Heart left ventricle (tissue), 16 donors: ENCODE results near the gene TMEM40. TPM values are rescaled to one million over a fixed set of nuclear protein-coding genes. Genes with fewer than 3 reads are reported as not detected.

Source experiments
- ATAC-seq, 4 donors: fragments of 200-7000 bp; cut with Tn5 transposase; one replicate each; pipeline ENCODE4 v1.9.1; 2020 to 2022; ENCODE audit warnings: moderate library complexity in 4 of 4, mild to moderate bottlenecking in 3 of 4, moderate number of reproducible peaks in 1 of 4
- DNase-seq, 5 donors: peaks; one replicate each; pipeline ENCODE4 v3.0.0-alpha.2; 2020
- H3K27ac ChIP-seq, 12 donors: fragments of 200-600 bp; sonication (generic) in 4 of 12; one replicate each; pipeline versions ENCODE4 v1.5.0 to v1.8.0; 2016 to 2022; ENCODE audit warnings: mild to moderate bottlenecking in 2 of 12
- H3K27me3 ChIP-seq, 9 donors: fragments of 200-600 bp; sonication (generic) in 2 of 9; one replicate each; pipeline versions ENCODE4 v1.5.1 to v1.8.0; 2016 to 2022; ENCODE audit warnings: mild to moderate bottlenecking in 3 of 9
- H3K36me3 ChIP-seq, 9 donors: fragments of 200-600 bp; sonication (generic) in 2 of 9; one replicate each; pipeline versions ENCODE4 v1.5.0 to v1.8.0; 2018 to 2022; ENCODE audit warnings: mild to moderate bottlenecking in 2 of 9
- H3K4me1 ChIP-seq, 12 donors: fragments of 200-600 bp; sonication (generic) in 4 of 12; one replicate each; pipeline versions ENCODE4 v1.5.0 to v1.8.0; 2016 to 2022; ENCODE audit warnings: mild to moderate bottlenecking in 3 of 12
- H3K4me3 ChIP-seq, 12 donors: fragments of 200-600 bp; sonication (generic) in 4 of 12; one replicate each; pipeline versions ENCODE4 v1.5.0 to v1.8.0; 2017 to 2022; ENCODE audit warnings: mild to moderate bottlenecking in 9 of 12, moderate library complexity in 4 of 12
- H3K9me3 ChIP-seq, 12 donors: fragments of 200-600 bp; sonication (generic) in 4 of 12; one replicate each; pipeline versions ENCODE4 v1.5.0 to v1.8.0; 2016 to 2022; ENCODE audit warnings: mild to moderate bottlenecking in 1 of 12
- POLR2A ChIP-seq, 2 donors: fragments of 450-650 bp; IDR thresholded peaks; one replicate each; pipeline ENCODE4 v1.6.1; 2017; ENCODE audit warnings: antibody characterized with exemption in 2 of 2, mild to moderate bottlenecking in 2 of 2, moderate library complexity in 2 of 2
- WGBS, 4 donors: extraction: QIAGEN DNeasy Blood & Tissue Kit in 2 of 4; methylation state at CpG; one replicate each; pipeline versions ENCODE4 v1.1.5 to v1.1.7; 2013 to 2018; 5-methylcytosine and 5-hydroxymethylcytosine counted together
- intact Hi-C, 10 donors: fragments of 100-400 bp; cut with DNase I; formaldehyde crosslinking; loops; one replicate each; pipeline versions ENCODE4 v1.11.1 to v1.14.2; 2022
- long read RNA-seq, 3 donors: library from polyadenylated mRNA; unstranded; transcript quantifications; one replicate each; pipeline ENCODE4 v2.0.0, GENCODE V29; 2020 to 2021
- polyA plus RNA-seq, 2 donors: library from polyadenylated mRNA; stranded (reverse); fragments of 200-250 nt; gene quantifications; one replicate each; pipeline ENCODE4 v1.2.3, GENCODE V29; 2013
- total RNA-seq, 9 donors: library from RNA; depleted of rRNA in 2 of 9; stranded (reverse); fragments of >200 nt in 2 of 9; fragmentation: NEBNext Ultra II Directional in 3 of 9; extraction: Animal tissue kit (Norgen Biotek cat#: 25700) in 3 of 9; gene quantifications; one replicate each; pipeline versions ENCODE4 v1.1.0 to v1.2.4, GENCODE V29; 2016 to 2023
- TF ChIP-seq, protein P1 (sequence below), 12 donors: fragments of 200-600 bp; sonication (generic) in 4 of 12; IDR thresholded peaks; one replicate each; pipeline versions ENCODE4 v1.5.0 to v1.8.0; 2018 to 2022; ENCODE audit warnings: antibody characterized with exemption in 12 of 12, mild to moderate bottlenecking in 5 of 12
- donor health status: ischemic (EF 13 %, LVEDD 7.1; RV severe dilation, severe dysfunction).
- donor health status: healthy with polysubstance abuse.
- donor health status: DM: no; HTN: yes; CAD: no.
- donor health status: DM: no; HTN: no; CAD: no.
- donor health status: ischemic (EF 25% LVEDD 6.9; RV normal size, moderate dysfunction).
- donor health status: ischemic (EF 25% LVEDD 5.7; RV mildly dilated, moderate dysfunction).
- donor health status: healthy.
- donor health status: DM: yes; HTN: yes; CAD: no.
- donor health status: ischemic (EF 35%, LVEDD 5.7; RV mildly dilated, moderate dysfunction).
- donor health status: nonischemic (EF 11% LVEDD 7.7; RV severe dilation, severe dysfunction).
- donor health status: DM: yes; HTN: yes; CAD: no.
- donor health status: PGD.
- donor health status: ischemic (EF 29% LVEDD 5.4; RV normal size, mild dysfunction).
- donor health status: nonischemic (EF 23%, LVEDD 6.1; RV moderate dilation, normal function).

The TMEM40 gene, protein sequence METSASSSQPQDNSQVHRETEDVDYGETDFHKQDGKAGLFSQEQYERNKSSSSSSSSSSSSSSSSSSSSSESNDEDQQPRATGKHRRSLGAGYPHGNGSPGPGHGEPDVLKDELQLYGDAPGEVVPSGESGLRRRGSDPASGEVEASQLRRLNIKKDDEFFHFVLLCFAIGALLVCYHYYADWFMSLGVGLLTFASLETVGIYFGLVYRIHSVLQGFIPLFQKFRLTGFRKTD
- 1 to 10 TPM in 7 of 9 donors, under 1 TPM in 1, not detected in 1; 0.95 to 4.2 (median 2.9) TPM for total RNA-seq
- 10 to 100 TPM in 1 of 2 donors, under 1 TPM in 1; 0.82 to 10.5 TPM for polyA plus RNA-seq
- long read RNA-seq, donor 1, partial matches to known transcripts, result 0 of 1 reads
- long read RNA-seq, donor 1, other reads (novel, unspliced or antisense), result 1 of 1 reads
- long read RNA-seq, donor 2, result 0 reads
- long read RNA-seq, donor 3, result 0 reads

DNA sequence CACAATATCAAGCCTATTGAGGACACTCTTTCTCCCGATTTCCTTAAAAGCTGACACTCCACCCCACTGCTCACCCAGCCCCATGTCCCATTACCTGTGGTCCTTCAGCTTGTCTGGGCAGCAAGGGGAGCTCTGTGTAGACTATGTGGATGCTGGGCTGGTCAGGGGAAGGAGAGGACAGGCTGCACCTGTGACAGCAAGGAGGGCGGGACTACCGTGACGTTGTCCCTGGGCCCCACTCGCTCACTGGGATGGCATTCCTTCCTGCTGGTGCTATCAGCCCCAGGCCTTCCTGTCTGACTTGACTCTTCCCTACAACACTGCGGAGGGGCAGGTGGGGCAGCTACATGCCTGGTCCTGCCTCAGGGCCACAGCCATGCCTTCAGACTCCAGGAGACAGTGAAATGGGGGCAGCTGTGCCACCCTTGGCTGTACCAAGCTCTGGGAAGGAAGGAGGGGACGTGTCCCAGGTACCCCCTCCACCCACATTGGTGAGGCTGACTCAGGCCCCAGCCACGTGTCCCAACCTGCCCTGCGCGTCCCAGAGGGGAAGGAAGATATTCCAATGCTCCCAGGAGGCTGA is at the start of gene TMEM40:
TMEM40 (minus strand) TSS at position 163 of the 583 bp plus-strand sequence. CDS start 9,427 bp downstream, outside the sequence.
- Histone ChIP-seq H3K9me3 (no peaks in the 10 kb centered on the region), H3K4me1 (peaks cover 0 to 19% (median 12%) of the 10 kb centered on the region in 12 donors), H3K4me3 (no peak within 1 kb of the TSS), H3K36me3 (no peaks in the 10 kb centered on the region), H3K27ac (peak within 1 kb of the TSS in 11 of 12 donors; percentile 14 to 73 (median 46)), H3K27me3 (no peaks in the 10 kb centered on the region)
- TF ChIP-seq, protein P1, sequence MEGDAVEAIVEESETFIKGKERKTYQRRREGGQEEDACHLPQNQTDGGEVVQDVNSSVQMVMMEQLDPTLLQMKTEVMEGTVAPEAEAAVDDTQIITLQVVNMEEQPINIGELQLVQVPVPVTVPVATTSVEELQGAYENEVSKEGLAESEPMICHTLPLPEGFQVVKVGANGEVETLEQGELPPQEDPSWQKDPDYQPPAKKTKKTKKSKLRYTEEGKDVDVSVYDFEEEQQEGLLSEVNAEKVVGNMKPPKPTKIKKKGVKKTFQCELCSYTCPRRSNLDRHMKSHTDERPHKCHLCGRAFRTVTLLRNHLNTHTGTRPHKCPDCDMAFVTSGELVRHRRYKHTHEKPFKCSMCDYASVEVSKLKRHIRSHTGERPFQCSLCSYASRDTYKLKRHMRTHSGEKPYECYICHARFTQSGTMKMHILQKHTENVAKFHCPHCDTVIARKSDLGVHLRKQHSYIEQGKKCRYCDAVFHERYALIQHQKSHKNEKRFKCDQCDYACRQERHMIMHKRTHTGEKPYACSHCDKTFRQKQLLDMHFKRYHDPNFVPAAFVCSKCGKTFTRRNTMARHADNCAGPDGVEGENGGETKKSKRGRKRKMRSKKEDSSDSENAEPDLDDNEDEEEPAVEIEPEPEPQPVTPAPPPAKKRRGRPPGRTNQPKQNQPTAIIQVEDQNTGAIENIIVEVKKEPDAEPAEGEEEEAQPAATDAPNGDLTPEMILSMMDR (IDR thresholded peaks at IDR 0.05), result no peak
- TF ChIP-seq POLR2A (IDR thresholded peaks at IDR 0.05), result no peak
- 80 to 89% (median 84%) methylated on average over 9 to 10 of the region's 10 CpGs for WGBS, 4 donors
- DNase-seq (no peak), ATAC-seq (no peak)
- intact Hi-C loops, result no loop called here

DNA sequence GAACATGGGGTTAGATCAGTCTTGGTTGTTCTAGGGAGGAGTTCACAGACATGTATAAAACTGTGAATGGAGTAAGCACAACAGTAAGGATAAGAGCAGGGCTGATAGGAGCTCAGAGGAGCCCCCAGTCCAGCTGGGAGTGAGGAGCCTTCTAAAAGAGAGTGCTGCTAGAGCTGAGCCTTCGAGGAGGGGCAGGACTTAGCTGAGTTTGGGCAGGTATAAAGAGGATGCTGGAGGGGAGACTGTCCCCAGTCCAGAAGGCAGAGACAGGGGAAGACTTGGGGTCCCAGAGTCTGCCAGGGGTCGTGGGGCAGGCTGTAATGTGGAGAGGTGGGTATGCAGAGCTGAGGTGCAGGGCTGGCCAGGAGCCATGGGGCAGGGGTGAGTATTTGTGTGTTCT is 49.5 kb upstream of the TMEM40 start:
- H3K4me1 ChIP-seq, result peaks cover 0 to 42% (median 17%) of the 10 kb centered on the region in 12 donors
- 74 to 83% (median 80%) methylated on average over 2 of the region's 2 CpGs for WGBS, 4 donors
- H3K9me3 ChIP-seq, result no peaks in the 10 kb centered on the region
- intact Hi-C loops, result loop anchor here in 3 of 10 donors (10.0 kb wide), 2 partner anchors 104 to 314 kb away; no protein-coding TSS in a partner anchor
- no peak overlapping the region for H3K4me3 ChIP-seq
- H3K36me3 ChIP-seq, result peaks cover 0 to 62% (median 38%) of the 10 kb centered on the region in 9 donors
- DNase-seq (no peak), ATAC-seq (no peak)
- H3K27me3 ChIP-seq, result no peaks in the 10 kb centered on the region
- TF ChIP-seq, protein P1 (IDR thresholded peaks at IDR 0.05), result no peak
- no peak for TF ChIP-seq POLR2A (IDR thresholded peaks at IDR 0.05)
- H3K27ac ChIP-seq, result peak overlapping the region in 3 of 12 donors; percentile 43 to 75 (median 54)

DNA sequence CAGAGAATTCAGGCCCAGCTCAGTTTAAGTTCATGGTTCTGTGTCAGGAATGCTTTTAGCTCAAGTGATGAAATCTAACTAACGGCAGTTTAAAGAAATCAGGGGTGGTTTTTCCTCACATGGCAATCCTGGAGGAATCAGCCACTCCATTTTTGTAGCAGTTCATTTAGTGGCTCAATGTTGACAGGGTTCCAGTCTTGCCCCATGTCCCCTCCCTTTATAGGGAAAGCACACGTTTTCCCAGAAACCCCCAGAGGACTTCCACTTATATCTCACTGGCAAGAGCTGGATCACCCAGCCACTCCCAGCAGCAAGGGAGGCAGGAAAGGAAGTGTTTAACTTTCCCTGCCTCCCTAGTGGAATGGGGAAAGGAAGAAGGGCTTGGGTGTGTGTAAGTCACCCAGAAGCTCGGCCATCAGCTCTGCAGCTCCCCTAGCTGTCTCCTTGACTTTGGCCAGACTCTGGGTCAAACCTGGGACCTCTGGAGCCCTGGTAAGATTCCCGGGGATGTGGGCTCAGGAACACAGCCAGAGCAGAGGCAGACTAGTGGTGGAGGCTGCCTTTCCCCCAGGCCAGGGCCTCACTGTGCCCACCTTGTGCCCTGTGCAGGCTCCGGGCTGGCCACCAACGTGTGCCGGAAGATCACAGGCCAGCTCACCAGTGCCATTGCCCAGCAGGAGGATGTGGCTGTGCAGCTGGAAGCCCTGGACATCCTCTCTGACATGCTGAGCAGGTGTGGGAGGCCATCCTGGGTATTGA is 48.7 kb upstream of the TMEM40 start:
- WGBS, 4 donors, result 61 to 64% (median 63%) methylated on average over 7 of the region's 7 CpGs
- H3K27ac ChIP-seq, result peak overlapping the region in 9 of 12 donors; percentile 10 to 72 (median 43)
- H3K36me3 ChIP-seq, result peaks cover 0 to 59% (median 38%) of the 10 kb centered on the region in 9 donors
- H3K4me3 ChIP-seq, result no peak overlapping the region
- no peak for TF ChIP-seq POLR2A (IDR thresholded peaks at IDR 0.05)
- TF ChIP-seq, protein P1 (IDR thresholded peaks at IDR 0.05), result no peak
- peaks cover 0 to 42% (median 17%) of the 10 kb centered on the region in 12 donors for H3K4me1 ChIP-seq
- ATAC-seq (no peak), DNase-seq (no peak)
- H3K9me3 ChIP-seq, result no peaks in the 10 kb centered on the region
- intact Hi-C loops, result loop anchor here in 3 of 10 donors (10.0 kb wide), 2 partner anchors 103 to 313 kb away; no protein-coding TSS in a partner anchor
- H3K27me3 ChIP-seq, result no peaks in the 10 kb centered on the region
